Adrenal gland (tissue), 5 donors: ENCODE measurements around the gene OR3A2.
"Not testable (repeated sequence)": the region's sequence is repeated elsewhere in the genome, so short reads cannot be mapped to it uniquely, and the experiment has no call there.

Experiments used
- CTCF ChIP-seq, 6 experiments: fragments of 450-650 bp in 4 of 6; fragments of 200-600 bp in 2 of 6; sonication (generic) in 1 of 6; IDR thresholded peaks; 1 replicate in 5 of 6; 2 replicates in 1 of 6; pipeline versions ENCODE4 v1.5.1 to v1.8.0; 2016 to 2021; ENCODE audit warnings: antibody characterized with exemption in 6 of 6, mild to moderate bottlenecking in 2 of 6, moderate library complexity in 1 of 6
- POLR2A ChIP-seq, 2 donors: fragments of 450-650 bp; IDR thresholded peaks; one replicate each; pipeline ENCODE4 v1.6.1; 2017; ENCODE audit warnings: antibody characterized with exemption in 2 of 2, mild to moderate bottlenecking in 2 of 2, moderate library complexity in 1 of 2
- donor health status: DM: no; HTN: no; CAD: no.

DNA sequence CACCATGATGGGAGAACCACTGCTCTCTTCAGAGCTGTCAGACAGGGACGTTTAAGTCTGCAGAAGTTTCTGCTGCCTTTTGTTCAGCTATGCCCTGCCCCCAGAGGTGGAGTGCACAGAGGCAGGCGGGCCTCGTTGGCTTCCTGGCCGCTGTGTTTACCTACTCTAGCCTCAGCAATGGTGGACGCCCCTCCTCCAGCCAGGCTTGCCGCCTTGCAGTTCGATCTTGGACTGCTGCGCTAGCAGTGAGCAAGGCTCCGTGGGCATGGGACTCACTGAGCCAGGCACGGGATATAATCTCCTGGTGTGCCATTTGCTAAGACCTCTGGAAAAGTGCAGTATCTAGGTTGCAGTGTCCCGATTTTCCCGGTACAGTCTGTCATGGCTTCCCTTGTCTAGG is 43.3 kb downstream of the OR3A2 start:
- TF ChIP-seq POLR2A, CTCF (IDR thresholded peaks at IDR 0.05): not testable (repeated sequence)
